GM19099 (cell line): ENCODE data around the gene SLC16A1.
A peak's percentile ranks its signal among the peaks of the same experiment; 100 is the strongest.

ENCODE experiments used
- POLR2A ChIP-seq: IDR thresholded peaks from 3 replicates; pipeline ENCODE4 v1.6.1; 2011; ENCODE audit warnings: low read depth; ENCODE audit not compliant: insufficient read length; ENCODE audit errors: extremely low read depth

Gene SLC16A1, protein sequence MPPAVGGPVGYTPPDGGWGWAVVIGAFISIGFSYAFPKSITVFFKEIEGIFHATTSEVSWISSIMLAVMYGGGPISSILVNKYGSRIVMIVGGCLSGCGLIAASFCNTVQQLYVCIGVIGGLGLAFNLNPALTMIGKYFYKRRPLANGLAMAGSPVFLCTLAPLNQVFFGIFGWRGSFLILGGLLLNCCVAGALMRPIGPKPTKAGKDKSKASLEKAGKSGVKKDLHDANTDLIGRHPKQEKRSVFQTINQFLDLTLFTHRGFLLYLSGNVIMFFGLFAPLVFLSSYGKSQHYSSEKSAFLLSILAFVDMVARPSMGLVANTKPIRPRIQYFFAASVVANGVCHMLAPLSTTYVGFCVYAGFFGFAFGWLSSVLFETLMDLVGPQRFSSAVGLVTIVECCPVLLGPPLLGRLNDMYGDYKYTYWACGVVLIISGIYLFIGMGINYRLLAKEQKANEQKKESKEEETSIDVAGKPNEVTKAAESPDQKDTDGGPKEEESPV

GRCh38 chr1:112955773-112956543, at the start of gene SLC16A1:
TSS of gene SLC16A1 (minus strand) at chr1:112956196. CDS start at chr1:112929308, 26,888 bp downstream.
- TF ChIP-seq POLR2A = peak; percentile 99

- no peak for TF ChIP-seq POLR2A
These were observed 48.0 kb upstream of the SLC16A1 start for GRCh38 chr1:113003751-113004690.

DNA sequence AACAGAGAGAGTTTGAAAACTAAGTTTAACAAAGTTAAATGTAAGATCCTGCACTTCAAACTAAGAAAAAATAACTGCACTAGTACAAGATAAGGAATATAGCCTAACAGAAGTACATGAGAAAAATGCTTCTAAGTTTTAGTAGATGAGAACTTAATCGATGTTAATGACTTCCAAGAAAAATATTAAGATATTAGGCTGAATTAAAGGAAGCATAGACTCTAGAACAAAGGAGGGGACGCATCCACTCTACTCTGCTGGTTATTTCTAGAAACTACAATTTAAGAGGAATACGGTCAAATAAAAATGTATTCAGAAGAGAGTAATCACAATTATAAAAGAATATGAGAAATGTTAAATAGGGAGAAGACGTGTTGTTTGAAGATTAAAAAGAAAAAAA, 46.3 kb upstream of the SLC16A1 start:
- no peak for TF ChIP-seq POLR2A

DNA sequence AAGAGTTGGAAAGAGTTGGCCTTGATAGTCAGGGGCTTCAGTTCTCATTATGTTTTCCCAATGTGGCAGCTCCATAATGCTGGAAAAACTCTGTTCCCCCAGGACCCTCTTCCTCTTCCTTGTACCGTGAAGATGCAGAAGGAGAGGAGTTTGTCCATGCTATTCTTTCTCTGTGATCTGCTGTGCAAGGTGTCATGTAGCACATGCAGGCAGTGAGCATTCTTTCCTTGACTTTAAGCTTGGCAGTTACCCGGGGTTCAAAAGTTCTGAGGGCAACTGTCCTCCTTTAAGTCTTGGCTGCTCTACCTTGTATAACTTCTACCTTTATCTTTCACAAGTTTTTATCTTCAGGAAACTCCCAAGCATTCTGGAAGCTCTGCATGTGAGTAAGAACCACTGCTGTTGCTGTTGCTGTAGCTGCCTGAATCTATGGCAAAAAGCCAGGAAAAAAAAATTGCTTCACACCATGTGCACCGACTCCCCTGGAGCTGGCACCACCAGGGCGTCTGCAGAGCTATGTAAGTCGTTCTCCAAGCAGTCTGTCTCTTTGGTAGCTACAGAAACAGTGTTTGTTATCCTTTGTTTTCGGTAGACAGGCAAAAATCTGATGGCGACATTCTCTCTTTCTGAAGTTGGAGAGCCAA, 42.7 kb upstream of the SLC16A1 start:
- TF ChIP-seq POLR2A = no peak

GRCh38 chr1:112997781-112998180, 41.8 kb upstream of the SLC16A1 start:
- TF ChIP-seq POLR2A = no peak

DNA sequence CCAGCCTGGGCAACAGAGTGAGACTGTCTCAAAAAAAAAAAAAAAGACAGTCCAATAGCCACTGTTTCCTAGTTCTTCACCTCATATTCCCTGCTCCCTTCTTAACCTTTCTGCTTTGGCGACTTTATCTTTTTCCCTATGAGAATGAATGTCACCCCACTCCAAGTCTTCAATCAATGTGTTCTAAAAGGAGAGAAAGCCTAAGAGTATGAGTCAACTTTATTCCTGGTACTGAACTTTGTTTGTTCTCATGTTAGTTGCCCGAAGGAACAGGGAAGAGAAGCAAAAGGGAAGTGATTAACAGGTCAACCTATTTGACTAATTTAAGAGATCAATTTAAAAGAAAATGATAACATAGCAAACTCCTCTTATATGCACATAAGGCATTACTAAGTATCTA, 39.9 kb upstream of the SLC16A1 start:
- no peak for TF ChIP-seq POLR2A

GRCh38 chr1:112992780-112993179, 36.8 kb upstream of the SLC16A1 start:
- TF ChIP-seq POLR2A = no peak

DNA sequence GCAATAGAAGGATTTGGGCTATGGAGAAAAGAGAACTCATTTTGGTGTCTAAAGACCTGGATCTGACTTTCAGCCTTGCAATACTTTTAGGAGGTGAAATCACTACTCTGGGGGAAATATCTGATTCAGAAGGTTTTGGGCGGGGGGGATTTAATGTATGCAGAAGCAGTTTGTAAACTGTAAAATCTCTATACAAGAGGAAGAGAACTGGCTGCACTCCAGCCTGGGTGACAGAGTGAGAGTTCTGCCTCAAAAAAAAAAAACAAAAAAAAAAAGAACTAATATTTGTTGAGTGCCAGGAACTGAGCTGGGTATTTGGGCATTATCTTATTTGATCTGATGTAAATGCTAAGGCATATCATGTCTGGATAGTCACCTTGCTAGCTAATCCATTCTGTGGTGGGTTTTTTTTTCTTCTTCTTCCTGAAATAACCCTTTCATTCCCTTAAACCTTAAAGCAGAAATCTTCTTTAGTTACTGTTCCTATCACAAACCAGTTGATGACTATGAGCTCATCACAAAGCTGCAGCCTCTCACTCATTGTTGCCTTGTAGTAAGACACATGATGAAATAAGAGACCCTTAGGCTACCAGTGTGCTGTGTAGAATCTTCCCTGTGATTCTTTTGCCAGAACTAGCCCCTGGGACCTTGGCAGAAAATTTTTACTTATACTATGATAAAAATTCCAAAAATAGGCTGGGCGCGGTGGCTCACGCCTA, 35.6 kb upstream of the SLC16A1 start:
- no peak for TF ChIP-seq POLR2A

DNA sequence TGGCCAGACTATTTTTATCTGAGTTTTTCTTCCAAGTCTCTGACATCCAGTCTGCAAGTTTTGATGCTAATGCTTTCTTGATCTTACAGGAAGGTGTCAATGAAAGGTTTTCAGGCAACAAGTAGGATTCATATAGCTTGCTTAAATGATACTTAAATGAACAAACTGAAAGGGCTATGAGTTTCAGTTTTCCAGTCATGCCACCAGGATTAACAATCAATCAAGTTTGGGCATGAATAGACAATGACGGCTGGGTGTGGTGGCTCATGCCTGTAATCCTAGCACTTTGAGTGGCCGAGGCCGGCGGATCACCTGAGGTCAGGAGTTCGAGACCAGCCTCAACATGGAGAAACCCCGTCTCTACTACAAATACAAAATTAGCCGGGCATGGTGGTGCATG, 34.3 kb upstream of the SLC16A1 start:
- TF ChIP-seq POLR2A = no peak

- no peak for TF ChIP-seq POLR2A
These were observed 32.4 kb upstream of the SLC16A1 start for GRCh38 chr1:112988367-112988766.

DNA sequence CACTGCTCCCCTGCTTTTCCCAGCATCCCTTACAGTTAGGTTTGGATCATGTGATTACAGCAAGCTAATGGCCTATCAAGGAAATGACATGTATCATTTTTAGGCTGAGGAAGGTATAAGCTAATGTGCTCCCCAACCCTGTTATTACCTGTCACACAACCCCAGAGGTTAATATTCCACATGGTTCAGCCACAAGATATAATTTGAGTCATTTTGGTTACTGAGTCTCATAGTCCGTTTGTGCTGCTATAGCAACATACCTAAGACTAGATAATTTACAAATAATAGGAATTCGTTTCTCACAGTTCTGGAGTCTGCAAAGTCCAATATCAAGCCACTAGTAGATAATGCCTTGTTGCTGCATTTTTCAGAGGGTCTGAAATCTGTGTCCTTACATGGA, 29.1 kb upstream of the SLC16A1 start:
- no peak for TF ChIP-seq POLR2A

GRCh38 chr1:112983537-112984131, 27.6 kb upstream of the SLC16A1 start:
- TF ChIP-seq POLR2A = no peak

DNA sequence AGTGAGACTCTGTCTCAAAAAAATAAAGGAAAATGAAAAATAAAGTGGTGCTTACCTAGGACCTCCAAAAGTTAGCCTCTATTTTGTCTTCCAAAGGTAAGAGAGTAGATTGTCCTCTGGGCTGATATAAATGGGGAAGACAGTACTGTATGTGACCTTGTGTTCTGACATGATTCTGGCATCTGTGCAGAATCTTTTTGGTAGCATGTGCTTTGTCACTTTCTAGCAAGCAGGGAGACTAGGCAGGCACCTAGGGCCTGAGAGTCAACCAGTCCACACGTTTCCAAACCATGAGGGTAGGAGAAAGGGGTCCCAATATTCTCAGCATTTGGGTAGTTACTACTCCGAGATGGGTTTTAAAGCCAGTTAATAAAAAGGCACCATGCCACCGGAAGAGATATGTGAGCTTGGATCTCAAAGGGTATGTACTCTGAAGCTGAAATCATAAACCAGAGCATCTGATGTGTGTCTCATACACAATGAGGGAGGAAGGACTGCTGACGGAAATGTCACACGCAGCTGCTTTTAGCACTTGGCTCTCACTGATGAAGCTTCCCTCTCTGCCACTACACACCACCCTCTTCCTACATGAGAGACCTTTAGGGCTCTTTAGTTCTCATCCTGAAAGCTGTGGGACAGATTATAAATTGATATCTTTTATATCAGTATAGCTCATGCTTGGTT, 27.0 kb upstream of the SLC16A1 start:
- TF ChIP-seq POLR2A = no peak
